ENCODE data around the gene ST3GAL3. TPM values are rescaled to one million over a fixed set of nuclear protein-coding genes. Genes with fewer than 3 reads are reported as not detected.

ST3GAL3 gene
- total and polyA plus RNA-seq, 2 of the 13 experiments (the other 11 are each of a cell fraction or from before 2014, with no cell fraction given): 5.1 to 8.1 TPM

- TF ChIP-seq SKIL (CRISPR knock-in tag; IDR thresholded peaks at IDR 0.05; ENCODE audit: borderline replicate concordance) (0 out of 2 replicates have a peak, but pooled peaks have one; percentile 29), PBX2 (CRISPR knock-in tag; IDR thresholded peaks at IDR 0.05) (no peak), SPEN (CRISPR knock-in tag; IDR thresholded peaks at IDR 0.05; ENCODE audit: low read depth) (no peak), ATF3 (CRISPR knock-in tag; IDR thresholded peaks at IDR 0.05) (no peak), LCORL (IDR thresholded peaks at IDR 0.05) (no peak), LCORL (CRISPR knock-in tag; IDR thresholded peaks at IDR 0.05) (no peak), GLI4 (CRISPR knock-in tag; IDR thresholded peaks at IDR 0.05; ENCODE audit: borderline replicate concordance) (no peak), ZNF740 (CRISPR knock-in tag; IDR thresholded peaks at IDR 0.05) (peak; percentile 53; the same call in 1 of the 2 replicates), PRDM15 (CRISPR knock-in tag; IDR thresholded peaks at IDR 0.05) (peak; percentile 90), ZNF264 (CRISPR knock-in tag; IDR thresholded peaks at IDR 0.05) (no peak), ZKSCAN8 (CRISPR knock-in tag; IDR thresholded peaks at IDR 0.05; ENCODE audit: borderline replicate concordance) (no peak)
These were observed 268.1 kb downstream of the ST3GAL3 start (continued) for GRCh38 chr1:43975249-43975961.

Data from HepG2 (cell line).